Ovary (tissue), 3 donors: Measurements from ENCODE around the gene BRPF1.

ENCODE experiments used
- EP300 ChIP-seq: sonication (generic); formaldehyde crosslinking; IDR thresholded peaks from one replicate; pipeline ENCODE4 v1.6.1; 2017; ENCODE audit warnings: antibody characterized with exemption
- TF ChIP-seq, protein P1 (sequence below), 3 donors: fragments of 450-650 bp in 2 of 3; fragments of 200-600 bp in 1 of 3; IDR thresholded peaks; one replicate each; pipeline versions ENCODE4 v1.5.1 to v1.8.0; 2016 to 2022; ENCODE audit warnings: antibody characterized with exemption in 3 of 3, mild to moderate bottlenecking in 1 of 3
- donor health status: DM: no; HTN: no; CAD: no.

DNA sequence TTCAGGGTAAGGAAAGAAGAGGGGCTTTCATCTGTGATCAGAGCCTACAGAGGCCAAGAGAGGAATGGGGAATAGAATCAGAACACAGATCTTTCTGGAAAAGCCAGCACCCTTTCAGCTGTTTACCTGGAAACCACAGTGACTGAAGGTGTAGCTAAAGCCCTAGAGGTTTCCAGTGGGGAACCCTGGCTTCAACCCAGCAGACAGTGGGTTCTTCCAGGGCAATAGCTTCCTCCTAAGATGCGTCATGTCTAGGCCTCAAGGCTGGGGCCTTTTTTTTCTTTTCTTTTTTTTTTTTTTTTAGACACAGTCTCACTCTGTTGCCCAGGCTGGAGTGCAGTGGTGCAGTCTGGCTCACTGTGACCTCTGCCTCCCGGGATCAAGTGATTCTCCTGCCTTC is 31.0 kb upstream of the BRPF1 start:
- TF ChIP-seq, protein P1, sequence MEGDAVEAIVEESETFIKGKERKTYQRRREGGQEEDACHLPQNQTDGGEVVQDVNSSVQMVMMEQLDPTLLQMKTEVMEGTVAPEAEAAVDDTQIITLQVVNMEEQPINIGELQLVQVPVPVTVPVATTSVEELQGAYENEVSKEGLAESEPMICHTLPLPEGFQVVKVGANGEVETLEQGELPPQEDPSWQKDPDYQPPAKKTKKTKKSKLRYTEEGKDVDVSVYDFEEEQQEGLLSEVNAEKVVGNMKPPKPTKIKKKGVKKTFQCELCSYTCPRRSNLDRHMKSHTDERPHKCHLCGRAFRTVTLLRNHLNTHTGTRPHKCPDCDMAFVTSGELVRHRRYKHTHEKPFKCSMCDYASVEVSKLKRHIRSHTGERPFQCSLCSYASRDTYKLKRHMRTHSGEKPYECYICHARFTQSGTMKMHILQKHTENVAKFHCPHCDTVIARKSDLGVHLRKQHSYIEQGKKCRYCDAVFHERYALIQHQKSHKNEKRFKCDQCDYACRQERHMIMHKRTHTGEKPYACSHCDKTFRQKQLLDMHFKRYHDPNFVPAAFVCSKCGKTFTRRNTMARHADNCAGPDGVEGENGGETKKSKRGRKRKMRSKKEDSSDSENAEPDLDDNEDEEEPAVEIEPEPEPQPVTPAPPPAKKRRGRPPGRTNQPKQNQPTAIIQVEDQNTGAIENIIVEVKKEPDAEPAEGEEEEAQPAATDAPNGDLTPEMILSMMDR (IDR thresholded peaks at IDR 0.05) = no peak
- TF ChIP-seq EP300 = no peak
